ENCODE results near the gene DNAH2.

DNAH2 gene

DNA sequence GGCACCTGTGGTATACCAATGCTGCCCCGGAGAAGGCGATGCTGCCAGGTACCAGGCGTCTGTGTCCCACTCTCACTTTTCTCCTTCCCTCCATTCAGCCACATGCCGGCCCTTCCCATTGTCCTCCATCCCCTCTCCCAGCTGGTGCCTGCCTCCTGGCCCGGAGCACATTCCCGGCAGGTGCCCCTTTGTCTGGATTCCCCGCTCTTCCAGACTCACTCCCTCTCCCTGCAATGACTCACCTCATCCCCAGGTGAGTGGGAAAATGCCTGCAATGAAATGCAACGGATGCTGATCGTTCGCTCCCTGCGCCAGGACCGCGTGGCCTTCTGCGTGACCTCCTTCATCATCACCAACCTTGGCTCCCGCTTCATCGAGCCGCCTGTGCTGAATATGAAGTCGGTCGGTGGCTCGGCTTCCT is 106.0 kb downstream of the DNAH2 start:
- no peak for DNase-seq

DNA sequence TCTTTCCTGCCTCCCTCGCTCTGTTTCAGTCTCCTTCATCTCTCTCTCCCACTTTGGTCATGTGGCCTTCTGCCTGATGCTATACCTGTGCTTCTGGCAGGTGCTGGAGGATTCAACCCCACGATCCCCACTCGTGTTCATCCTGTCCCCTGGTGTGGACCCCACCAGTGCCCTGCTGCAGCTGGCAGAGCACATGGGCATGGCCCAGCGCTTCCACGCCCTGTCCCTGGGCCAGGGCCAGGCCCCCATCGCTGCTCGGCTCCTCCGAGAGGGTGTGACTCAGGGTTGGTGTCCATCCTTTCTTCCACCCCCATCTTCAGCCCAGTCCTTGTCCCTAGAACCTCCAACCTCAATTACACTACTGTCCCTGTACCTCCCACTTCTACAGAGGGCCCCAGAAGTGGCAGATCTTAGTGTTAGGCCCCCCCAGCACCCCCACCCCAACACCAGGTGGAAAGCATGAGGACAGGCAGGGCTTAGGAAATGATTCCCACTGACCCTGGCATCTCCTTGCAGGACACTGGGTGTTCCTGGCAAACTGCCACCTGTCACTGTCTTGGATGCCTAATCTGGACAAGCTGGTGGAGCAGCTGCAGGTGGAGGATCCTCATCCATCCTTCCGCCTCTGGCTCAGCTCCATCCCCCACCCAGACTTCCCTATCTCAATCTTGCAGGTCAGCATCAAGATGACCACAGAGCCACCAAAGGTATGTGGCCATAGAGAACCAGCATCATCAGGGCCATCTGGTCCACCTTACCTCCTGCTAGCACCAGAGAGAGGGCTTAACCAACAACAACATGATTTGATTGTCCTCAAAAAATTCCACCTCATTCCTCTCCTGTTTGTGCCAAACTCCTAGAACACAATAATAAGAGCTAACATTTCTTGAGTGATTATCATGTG is 106.7 kb downstream of the DNAH2 start:
- no peak for DNase-seq

DNA sequence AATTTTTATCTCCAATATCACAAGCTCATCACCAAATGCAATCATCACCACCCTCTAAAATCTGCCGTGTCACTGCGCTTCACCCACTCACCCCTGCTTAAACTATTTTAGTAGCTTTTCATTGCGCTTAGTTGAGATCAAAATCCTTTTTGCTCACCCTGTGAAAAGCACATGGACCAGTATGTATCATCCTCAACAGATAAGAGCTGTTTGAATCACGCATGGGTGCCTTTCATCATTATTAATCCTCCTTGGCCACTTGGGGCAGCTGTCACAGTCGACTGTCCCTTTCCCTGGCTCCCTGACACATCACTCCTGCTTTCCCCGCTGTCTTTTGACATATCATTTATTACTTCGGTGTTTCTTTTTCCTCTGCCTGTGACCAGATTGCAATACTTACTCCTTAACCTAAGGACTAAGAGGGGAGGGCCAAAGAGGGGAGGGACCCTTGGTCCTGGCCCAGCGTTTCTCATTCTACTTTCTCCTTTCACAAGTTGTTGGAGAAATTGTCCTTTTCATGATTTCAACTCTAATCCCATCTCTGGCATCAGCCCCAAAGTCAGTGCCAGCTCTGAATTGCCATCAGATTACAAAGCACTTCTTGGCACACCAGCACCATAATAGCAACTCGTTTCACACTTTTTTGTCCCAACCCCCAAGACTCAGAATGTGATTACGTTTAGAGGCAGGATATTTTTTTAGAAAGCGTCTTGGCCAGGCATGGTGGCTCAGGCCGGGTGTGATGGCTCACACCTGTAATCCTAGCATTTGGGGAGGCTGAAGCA is 107.9 kb downstream of the DNAH2 start:
- DNase-seq = no peak

DNA sequence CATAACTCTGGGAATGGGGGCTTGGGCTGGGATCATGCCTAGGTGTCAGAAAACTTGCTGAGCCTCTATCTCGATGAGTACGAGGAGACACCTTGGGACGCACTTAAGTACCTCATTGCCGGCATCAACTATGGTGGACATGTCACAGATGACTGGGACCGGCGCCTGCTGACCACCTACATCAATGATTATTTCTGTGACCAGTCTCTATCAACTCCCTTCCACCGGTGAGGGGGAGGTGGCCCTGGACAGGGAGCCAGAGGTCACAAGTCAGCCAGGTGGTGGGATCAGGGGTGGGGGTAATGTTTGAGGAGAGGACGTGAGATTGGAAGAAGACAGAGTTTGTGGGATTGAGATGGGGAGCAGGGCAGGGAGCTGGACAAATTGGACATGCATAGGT is 113.1 kb downstream of the DNAH2 start:
- no peak for DNase-seq

DNA sequence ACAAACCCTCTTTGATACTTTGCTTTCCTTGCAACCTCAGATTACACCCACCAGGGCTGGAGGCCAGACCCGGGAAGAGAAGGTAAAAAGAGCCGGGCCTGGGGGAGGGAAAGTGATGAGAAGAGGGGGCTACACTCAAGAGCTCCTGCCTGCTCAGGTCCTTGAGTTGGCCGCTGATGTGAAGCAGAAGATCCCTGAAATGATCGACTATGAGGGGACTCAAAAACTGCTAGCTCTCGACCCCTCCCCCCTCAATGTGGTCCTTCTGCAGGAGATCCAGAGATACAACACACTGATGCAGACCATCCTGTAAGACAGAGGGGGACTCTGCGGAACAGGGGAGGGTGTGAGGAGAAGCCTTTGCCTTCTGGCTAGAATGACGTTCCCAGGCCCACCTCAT is 113.7 kb downstream of the DNAH2 start:
- DNase-seq = no peak

DNA sequence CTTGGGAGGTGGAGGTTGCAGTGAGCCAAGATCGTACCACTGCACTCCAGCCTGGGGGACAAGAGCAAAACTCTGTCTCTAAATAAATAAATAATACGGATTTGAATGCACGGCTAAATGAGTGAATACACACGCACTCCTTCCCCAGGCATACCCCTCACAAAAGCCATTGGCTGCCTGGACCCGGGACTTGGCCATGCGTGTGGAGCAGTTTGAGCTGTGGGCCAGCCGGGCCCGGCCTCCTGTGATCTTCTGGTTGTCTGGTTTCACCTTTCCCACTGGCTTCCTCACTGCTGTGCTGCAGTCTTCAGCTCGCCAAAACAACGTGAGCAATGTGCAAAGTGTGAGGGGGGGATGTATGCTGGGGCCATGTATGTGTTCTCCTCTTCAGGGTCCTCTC is 114.9 kb downstream of the DNAH2 start:
- DNase-seq = no peak

DNA sequence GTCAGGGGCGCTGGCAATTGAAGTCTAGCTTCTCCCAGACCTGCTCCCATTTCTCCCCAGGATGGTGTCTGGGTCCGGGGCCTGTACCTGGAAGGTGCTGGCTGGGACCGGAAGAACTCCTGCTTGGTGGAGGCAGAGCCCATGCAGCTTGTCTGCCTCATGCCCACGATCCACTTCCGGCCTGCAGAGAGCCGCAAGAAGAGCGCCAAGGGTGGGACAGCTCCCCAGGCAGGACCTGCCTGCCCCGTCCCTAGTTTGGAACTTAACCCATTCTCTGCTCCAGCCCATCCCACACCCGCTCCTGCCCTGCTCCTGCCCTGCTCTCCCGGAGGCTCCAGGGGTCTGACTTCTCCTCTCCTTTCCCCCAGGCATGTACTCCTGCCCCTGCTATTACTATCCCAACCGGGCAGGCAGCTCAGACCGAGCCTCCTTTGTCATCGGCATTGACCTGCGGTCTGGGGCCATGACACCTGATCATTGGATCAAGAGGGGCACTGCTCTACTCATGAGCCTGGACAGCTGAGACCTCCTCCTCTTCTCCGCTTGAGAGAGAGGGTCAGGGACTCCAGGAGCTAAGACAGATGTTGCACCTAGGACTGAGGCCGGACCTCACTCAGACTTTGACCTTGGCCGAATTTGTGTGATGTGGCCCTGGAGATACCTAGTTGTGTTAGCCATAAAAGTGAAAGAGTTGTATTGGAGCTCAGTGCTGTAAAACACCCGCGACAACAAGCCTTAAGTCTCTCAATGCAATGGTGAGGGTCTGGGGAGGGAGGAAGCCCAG is 115.7 kb downstream of the DNAH2 start:
- DNase-seq = no peak

DNA sequence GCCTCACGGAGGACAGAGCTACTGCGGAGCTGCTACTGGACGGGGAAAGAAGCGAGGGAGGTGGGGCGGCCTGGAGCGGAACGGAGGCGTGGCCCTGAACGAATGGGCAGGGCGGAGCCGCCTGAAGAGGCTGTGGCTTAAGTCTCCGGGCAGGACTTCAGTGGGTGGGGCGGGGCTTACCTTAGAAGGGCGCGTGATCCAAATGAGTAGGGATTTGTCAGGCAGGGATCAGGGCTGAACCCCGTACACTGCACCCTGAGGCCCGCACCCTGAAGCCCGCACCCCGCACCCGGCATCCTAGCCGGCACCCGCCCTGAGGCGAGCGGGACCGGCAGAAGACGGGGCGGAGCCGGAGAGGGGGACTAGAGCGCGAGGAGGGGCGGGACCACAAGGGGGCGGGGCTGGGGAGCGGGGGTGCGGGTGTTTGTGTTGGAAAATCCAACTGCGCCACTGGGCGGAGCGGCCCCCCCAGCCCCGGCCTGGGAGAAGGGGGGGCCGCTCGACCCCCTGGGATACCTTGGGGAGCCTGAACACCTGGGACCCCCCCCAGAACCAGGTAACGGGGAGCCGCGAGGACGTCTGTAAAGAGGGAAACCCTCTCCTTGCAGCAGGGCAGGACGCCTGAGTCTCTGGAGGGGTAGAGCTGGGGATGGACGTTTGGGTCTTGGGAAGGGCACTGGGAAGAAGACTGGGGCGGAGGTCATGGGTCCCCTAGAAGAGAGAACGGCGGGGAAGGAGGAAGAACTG is 116.4 kb downstream of the DNAH2 start, which contains the start of gene KDM6B:
Gene KDM6B (plus strand): TSS at position 423 of the 747 bp plus-strand sequence. CDS start 11,338 bp downstream, outside the sequence.
- DNase-seq = peak; percentile 89

DNA sequence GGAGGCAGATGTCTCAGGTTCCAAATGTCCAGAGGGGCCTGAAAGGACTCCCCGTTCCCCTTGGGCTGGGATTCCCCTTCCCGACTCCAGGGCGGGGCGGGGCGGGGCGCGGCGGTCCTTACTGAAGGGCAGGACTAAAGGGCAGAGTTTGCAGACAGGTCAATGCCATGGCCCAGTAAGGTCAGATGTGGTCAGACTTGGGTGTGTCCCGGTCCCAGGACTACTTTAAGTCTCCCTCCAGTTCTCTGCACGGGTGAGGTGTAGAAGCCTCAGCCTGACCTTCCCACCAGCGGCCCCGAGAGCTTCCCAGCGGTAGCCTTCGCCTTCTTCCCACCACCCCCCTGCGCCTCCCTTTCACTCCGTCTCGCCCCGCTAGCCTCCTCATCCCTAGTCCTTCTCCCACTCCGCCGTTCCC is 117.0 kb downstream of the DNAH2 start:
- DNase-seq = no peak

DNA sequence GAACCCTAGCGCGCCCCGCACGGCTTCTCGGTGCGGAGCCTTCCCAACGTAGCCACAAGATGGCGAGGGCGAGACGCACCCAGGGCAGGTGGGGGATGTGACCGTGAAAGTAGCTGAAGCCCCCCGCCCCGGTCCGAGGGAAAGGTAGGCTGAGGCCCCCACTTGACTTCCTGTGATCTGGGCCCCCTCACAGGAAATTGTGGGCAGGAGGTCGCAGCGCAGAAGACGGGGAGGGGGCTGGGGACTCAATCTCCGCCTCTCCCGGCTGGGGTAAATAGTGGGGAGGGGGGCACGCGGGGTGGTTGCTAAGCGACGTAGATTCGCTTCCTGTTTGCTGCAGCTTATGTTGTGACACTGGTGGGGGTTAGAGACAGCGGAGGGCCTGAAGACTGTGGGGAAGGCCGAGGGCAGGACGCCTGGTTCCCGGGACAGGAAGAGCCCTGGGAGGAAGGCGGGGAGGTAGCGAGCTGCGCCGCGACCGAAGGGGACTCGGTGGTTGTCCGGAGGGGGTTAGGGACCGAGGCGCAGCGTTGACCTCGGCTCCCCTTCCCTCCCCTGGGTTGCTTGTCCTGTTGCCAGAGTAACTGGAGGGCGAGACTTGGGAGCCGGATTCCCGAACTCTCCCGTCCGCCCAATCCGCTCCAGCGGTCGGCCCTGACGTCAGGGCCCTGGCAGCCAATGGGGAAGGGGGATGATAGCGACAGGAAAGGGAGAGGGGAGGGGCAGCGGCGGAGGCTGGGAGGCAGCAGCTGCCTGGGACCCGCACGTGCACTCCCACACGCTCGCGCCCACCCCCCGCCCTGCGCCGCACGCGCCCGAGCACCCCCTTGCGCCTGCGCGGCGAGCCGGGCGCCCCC is 117.6 kb downstream of the DNAH2 start:
- DNase-seq = peak; percentile 99

DNA sequence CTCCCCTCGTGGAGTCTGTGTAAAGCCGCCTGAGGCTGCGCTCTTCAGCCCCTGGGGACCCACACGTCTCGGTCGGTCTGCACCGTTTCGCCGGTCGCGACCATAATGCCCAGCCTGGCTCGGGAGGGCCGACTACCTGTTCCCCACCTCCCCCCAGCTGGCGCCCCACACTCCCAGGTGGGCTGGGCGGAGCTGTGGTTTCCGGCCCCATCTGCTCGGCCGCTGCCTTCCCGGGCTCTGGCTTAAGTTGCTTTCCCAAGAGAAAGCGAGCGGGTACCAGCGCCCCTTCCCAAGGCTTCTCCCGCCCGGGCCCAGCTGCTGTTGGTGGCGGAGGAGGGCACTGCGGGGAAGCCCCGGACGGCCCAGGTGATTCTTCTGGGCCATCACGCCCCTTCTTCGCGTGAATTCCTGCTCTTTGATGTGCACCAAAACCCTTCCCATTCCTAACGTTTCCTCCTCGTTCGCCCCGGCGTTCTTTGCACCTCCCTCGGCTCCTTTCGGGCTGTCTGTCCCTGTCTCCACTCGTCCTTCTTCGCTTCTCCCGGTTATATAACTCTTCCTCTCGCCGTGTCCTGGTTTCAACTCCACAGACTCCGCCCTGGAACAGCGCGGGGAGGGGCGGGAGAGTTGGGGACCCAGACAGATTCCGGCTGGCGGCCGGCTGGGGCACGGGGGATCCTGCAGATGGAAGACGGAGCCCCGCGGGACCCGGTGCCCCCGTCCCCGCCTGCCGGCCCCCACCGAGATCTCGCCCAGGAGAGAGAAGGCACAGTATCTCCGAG is 118.5 kb downstream of the DNAH2 start:
- peak; percentile 76 for DNase-seq

DNA sequence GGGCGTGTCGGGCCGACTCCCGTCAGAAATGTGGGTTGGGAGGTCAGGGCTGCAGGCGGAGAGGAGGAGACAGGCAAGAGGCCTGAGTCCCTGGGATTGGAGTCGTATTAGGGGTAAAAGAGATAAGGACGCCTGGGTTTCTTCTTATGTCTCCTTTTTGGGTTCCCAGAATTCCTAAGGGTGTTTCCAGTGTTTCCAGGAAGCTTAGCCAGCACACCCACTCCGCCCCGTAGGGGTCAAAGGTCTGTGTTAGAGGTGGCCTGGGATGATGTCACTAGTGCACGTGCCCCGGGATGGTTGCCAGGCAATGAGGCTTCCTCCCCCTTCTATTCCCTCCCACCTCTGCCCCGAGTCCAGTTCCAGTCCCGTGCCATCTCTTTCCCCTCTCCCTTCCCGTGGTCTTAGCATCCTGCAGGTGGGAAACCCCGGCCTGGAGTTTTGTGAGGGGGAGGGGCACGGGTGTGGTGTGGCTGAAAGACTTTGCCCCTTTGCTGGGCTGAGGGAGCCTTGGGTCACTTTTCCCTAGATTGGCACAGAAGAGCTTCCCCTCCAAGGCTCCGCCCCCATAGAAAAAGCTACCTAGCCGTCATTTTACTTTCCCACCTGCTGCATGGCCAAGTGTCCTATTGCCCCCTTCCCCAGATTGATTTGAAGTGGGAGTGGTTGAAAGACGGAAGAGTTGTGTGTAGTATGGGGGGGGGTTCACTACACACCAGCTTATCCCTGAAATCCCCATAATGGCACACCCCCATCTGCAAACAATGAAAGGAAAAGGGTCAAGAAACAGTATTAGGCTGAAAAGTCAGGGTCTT is 119.3 kb downstream of the DNAH2 start:
- DNase-seq = peak; percentile 98

DNA sequence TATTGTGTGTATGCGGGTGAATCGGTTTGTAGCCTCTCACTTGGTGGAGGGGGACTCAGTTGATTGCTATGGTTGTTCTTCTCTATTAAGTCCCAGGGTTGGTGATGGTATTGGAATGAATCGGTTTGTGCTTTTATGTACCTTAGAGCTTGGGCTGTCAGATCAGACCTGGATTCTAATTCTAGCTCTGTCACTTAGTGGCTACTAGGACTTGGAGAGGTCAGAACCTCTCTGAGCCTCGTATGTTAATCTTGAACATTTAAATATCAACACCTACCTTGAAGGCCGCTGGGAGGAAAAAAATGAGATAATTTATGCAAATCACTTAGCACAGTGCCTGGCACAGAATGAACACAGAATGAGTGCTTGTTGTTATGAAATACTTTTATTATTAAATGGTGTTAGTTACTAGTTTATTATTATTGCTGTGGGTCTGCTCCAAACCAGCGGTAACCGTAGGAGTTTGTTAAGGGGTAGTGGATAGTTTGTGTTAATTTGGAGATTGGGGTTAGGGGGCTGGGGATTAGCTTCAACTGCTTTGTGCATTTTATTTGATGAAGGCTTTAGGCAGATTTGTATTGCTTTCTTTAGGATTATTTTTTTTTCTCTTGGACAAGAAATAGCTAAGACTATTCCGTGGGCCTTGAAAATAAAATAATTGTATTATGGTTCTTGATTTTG is 120.0 kb downstream of the DNAH2 start:
- DNase-seq = no peak

DNA sequence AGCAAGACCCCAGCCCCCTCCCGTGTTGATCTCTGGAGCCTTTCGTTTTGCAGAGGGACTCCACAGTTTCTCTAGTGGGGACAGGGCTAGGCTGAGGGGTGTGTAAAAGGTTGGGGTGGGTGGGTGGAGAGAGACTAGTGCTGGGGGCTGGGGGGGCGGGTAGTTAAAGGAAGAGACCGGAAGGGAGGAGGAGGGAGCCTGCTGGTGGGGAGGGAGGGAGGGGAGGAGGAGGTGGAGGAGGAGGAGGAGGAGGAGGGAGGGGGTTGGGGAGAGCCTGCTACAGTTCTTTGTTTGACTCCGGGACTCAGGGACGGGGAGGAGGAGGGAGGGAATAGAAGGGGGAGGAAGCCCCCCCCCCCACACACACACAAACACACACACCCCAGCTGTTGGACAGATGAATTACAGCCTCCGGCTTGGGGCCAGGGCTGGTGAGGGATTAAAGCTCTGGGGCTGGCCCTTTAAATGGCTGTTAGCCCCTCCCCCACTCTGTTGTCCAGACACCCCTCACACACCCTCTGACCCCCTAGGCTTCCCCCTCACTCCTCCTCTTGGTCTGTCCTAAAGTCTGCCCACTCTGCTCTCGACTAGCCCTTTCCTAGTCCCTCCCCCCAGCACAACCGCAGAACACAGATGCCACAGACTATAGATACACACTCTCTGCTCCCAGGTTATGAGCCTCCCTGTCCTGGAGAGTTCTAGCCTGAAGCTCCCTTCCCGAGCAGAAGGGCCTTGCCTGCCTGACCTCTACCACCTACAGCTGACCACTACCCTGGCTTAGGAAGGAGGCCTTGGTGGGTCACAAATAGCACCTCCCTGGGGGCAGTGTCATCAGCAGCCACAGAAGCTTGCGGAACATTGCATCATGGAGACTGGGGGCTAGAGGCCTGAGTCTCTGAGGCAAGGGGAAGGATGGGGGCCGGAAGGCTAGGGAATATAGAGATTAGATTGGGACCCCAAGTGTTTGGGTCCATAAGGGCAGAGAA is 120.8 kb downstream of the DNAH2 start:
- DNase-seq = peak; percentile 57

DNA sequence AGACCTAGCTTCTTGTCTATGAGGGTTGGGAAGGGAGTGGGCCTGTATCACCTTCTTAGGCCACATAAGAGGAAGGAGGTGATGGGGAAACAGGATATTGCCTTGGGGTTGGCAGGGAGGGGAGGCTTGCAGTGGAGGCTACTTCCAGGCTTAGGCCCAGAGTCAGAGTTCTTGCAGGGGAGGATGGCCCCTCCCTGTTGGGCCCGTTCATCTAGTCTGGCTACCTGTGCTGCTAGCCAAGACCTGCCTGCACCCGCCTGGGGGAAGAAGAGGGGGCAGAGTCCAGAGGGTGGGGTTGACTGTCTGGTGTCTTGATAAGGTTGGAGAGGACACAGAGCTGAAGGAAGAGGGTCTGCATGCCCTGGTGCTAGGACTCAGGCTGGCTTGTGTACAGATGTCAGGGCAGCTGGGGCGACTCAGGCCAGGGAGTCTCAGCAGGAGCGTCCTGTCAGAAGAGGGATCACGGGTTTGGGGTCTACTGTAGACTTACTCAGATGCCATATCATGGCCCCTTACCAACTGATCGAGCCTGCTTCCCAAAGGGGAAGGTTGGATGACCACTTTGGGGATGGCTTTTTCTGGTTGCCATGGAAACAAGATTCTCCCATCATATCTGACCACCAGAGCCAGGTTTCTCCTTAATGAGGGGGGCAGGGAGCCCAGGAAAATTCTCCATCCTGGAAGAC is 121.8 kb downstream of the DNAH2 start:
- no peak for DNase-seq

DNA sequence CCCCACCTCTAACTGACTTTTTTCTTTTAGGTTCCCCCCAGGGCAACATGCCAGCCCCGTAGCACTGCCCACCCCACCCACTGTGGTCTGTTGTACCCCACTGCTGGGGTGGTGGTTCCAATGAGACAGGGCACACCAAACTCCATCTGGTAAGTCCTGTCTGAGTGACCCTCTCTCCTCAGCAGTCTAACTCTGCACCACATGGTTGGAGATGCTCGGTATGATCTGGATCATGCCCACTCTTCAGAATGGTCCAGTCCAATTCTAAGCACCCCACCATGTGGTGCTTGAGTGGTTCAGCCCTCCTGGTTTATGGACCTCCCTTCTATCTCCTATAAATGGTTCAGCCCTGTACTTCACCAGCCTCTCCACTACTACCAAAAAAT is 122.3 kb downstream of the DNAH2 start:
- peak; percentile 37 for DNase-seq

DNA sequence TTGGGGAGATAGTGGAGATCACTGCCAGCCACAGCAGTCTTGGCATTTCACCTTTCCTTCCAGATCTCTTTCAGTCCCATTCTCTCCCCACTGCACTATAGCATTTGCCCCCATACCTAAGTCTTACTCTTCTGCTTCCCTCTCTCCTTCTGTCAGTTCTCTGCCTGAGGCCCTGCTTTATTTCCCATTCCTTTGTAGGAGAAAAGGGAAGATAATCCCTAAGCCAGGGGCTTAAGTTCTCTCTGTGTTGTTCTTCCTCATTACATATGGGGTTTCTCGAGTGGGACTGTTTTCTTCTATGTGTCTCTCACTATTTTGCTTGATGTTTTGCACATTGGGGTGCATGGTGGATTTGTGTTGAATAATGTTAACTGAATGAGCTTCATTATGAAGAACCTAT is 122.9 kb downstream of the DNAH2 start:
- DNase-seq = no peak
